ENCODE data around the gene HMOX2.

The HMOX2 gene

DNA sequence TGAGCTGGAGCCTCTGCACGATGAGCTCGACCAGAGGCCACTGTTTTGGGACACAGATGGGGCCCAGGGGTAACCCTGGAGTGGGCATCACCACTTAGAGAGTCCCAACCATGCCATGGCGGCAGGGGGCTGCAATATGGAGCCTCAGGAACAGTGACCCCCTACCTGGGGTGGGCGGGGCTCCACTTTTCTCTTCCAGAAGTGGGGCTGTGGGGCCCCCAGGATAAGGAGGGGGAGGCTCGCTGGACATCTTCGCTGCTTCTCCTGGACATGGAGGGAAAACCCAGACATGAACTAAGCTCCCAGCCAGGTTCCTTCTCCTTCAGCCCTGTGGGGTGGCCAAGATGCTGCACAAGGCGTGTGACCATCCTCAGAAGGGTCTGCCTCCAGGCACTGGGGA, 37.7 kb downstream of the HMOX2 start:
- Histone ChIP-seq H3K27ac (ENCODE audit: low read depth, low read length, severe bottlenecking) (no peak overlapping the region), H3K36me3 (ENCODE audit: control insufficient read depth, insufficient read depth, low read length) (peaks cover 56% of the 10 kb centered on the region), H3K4me1 (ENCODE audit: control insufficient read depth, insufficient read depth, low read length, poor library complexity, severe bottlenecking) (no peaks in the 10 kb centered on the region), H3K4me3 (ENCODE audit: extremely low read depth, insufficient read depth, low read length, poor library complexity, severe bottlenecking) (no peak overlapping the region), H3K9me3 (ENCODE audit: control insufficient read depth, low read length) (no peaks in the 10 kb centered on the region)
- 89 to 90% methylated on average over 4 to 5 of the region's 7 CpGs for WGBS, 2 experiments (ENCODE audit: insufficient coverage in 2 of 2)

DNA sequence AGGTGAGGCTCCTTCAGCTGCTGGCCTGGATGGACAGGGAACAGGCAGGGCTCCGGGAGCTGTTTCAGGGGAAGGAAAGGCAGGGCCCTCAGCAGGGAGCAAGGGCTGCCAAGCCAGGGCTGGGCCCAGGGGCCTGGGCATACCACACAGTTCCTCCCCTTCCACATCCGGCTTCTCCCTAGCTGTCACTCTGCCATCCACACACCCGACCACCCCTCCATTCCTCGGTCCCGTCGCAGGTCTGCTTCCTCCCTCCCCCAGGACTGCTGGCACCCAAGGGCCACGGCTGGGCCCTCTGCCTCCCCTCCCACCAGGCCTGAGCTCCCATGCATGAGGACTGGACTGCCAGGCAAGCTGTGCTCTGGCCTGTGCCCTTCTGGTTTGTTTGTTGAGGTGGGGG, 38.4 kb downstream of the HMOX2 start:
- H3K27ac ChIP-seq (ENCODE audit: low read depth, low read length, severe bottlenecking) = no peak overlapping the region
- no peaks in the 10 kb centered on the region for H3K9me3 ChIP-seq (ENCODE audit: control insufficient read depth, low read length)
- no peak overlapping the region for H3K4me3 ChIP-seq (ENCODE audit: extremely low read depth, insufficient read depth, low read length, poor library complexity, severe bottlenecking)
- 73 to 80% methylated on average over 2 of the region's 7 CpGs for WGBS, 2 experiments (ENCODE audit: insufficient coverage in 2 of 2)
- H3K4me1 ChIP-seq (ENCODE audit: control insufficient read depth, insufficient read depth, low read length, poor library complexity, severe bottlenecking) = no peaks in the 10 kb centered on the region
- H3K36me3 ChIP-seq (ENCODE audit: control insufficient read depth, insufficient read depth, low read length) = peaks cover 48% of the 10 kb centered on the region

DNA sequence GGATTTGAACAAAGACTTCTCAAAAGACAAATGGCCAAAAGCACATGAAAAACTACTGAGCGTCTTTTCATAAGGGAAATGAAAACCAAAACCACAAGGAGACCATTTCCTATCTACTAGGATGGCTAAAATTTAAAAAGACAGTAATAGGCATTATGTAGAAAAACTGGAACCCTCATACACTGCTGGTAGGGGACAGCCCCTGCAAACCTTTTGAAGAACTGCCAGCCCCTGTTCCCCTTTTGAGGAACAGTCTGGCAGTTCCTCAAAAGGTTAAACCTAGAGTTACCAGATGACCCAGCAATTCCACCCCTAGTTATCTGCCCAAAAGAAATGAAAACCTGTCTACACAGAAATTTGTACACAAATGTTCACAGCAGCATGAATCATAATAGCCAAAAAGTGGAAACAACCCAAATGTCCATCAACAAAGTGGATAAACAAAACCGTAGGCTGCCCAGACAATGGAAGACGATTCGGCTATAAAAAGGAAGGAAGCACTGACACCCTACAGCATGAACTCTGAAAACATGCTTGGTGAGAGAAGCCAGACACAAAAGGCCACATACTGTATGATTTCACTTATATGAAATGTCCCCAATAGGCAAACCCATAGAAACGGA, 39.5 kb downstream of the HMOX2 start:
- Histone ChIP-seq H3K27ac (ENCODE audit: low read depth, low read length, severe bottlenecking) (no peak overlapping the region), H3K9me3 (ENCODE audit: control insufficient read depth, low read length) (no peaks in the 10 kb centered on the region), H3K4me3 (ENCODE audit: extremely low read depth, insufficient read depth, low read length, poor library complexity, severe bottlenecking) (no peak overlapping the region), H3K4me1 (ENCODE audit: control insufficient read depth, insufficient read depth, low read length, poor library complexity, severe bottlenecking) (no peaks in the 10 kb centered on the region), H3K36me3 (ENCODE audit: control insufficient read depth, insufficient read depth, low read length) (peaks cover 38% of the 10 kb centered on the region)
- WGBS, 2 experiments (ENCODE audit: insufficient coverage in 2 of 2) = 100% methylated on average over 3 of the region's 5 CpGs

DNA sequence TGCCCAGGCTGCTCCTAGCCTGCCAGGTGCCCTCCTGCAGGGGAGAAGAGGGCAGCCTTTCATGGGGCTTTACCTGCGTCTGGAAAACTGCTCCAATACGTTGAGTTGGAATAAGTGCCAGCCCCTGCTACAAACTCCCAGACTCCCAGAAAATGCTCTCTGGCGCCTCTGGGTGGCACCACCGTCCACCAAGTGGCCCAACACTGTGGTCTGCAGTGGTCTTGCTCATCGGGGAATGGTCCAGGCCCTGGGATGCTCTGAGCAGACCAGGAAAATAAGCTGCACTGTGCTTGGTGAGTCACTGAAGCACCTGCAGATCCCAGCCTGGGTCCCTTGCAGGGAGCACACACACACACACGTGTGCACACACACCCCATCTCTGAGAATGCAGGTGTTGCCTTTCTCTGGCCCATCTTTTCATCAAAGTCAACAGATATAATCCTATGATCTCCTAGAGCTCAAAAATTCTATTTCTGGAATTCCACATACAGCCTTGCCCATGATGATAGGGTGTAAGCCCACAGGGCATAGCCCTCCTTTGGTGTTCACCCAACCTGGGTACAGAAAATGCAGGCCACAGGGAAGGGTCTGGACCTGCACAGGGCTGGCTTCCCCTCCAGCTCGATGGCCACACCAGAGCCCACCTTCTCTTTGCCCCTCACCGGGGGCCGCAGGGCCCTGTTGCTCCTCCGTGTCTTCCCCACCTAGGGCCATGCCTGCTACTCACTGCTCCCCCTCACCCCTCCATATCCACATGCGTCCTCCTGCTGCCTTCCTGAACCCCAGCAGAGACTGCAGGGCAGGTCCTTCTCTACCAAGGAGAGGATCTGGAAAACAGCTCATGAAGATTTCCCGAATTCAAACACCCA, 41.8 kb downstream of the HMOX2 start:
- no peaks in the 10 kb centered on the region for H3K9me3 ChIP-seq (ENCODE audit: control insufficient read depth, low read length)
- no peak overlapping the region for H3K4me3 ChIP-seq (ENCODE audit: extremely low read depth, insufficient read depth, low read length, poor library complexity, severe bottlenecking)
- no peak overlapping the region for H3K27ac ChIP-seq (ENCODE audit: low read depth, low read length, severe bottlenecking)
- H3K36me3 ChIP-seq (ENCODE audit: control insufficient read depth, insufficient read depth, low read length) = peaks cover 15% of the 10 kb centered on the region
- peaks cover 6% of the 10 kb centered on the region for H3K4me1 ChIP-seq (ENCODE audit: control insufficient read depth, insufficient read depth, low read length, poor library complexity, severe bottlenecking)
- WGBS, 2 experiments (ENCODE audit: insufficient coverage in 2 of 2) = 57 to 62% methylated on average over 11 of the region's 12 CpGs

DNA sequence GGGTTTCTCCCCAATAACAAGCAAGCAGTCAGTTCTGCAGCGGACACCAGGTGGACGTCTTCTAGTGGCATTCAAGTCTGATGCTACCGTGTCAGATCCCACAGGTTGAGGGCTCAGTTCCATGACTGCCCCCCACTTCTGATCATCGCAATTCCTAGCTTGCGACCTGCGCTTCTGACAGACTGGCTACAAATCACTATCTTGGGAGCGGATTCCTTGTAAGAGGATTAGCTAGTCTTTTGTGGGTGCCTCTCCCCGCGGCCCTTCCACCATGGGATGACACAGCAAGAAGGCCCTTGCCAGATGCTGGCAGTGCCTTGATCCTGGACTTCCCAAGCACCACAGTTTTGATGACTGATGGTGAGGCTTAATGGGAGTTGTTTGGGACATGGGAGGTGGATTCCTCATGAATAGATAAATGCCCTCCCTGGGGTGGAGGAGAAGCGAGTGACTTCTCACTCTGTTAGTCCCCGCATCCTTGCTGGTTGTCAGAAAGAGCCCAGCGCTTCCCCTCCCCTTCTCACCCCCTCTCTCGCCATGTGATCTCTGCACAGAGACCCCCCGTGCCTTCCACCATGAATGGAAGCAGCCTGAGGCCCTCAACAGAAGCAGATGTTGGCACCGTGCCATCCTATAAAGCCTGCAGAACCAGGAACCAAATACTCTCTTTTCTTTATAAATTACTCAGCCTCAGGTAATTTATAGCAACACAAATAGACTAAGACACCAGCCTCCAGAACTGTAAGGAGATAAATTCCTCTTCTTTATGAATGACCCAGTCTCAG, 43.3 kb downstream of the HMOX2 start:
- Histone ChIP-seq H3K4me1 (ENCODE audit: control insufficient read depth, insufficient read depth, low read length, poor library complexity, severe bottlenecking) (peaks cover 11% of the 10 kb centered on the region), H3K9me3 (ENCODE audit: control insufficient read depth, low read length) (no peaks in the 10 kb centered on the region), H3K4me3 (ENCODE audit: extremely low read depth, insufficient read depth, low read length, poor library complexity, severe bottlenecking) (no peak overlapping the region), H3K27ac (ENCODE audit: low read depth, low read length, severe bottlenecking) (no peak overlapping the region), H3K36me3 (ENCODE audit: control insufficient read depth, insufficient read depth, low read length) (peaks cover 4% of the 10 kb centered on the region)
- WGBS, 2 experiments (ENCODE audit: insufficient coverage in 2 of 2) = 81 to 85% methylated on average over 9 to 14 of the region's 15 CpGs

- peaks cover 4% of the 10 kb centered on the region for H3K36me3 ChIP-seq (ENCODE audit: control insufficient read depth, insufficient read depth, low read length)
- H3K9me3 ChIP-seq (ENCODE audit: control insufficient read depth, low read length) = no peaks in the 10 kb centered on the region
- no peak overlapping the region for H3K4me3 ChIP-seq (ENCODE audit: extremely low read depth, insufficient read depth, low read length, poor library complexity, severe bottlenecking)
- H3K4me1 ChIP-seq (ENCODE audit: control insufficient read depth, insufficient read depth, low read length, poor library complexity, severe bottlenecking) = peaks cover 11% of the 10 kb centered on the region
- no peak overlapping the region for H3K27ac ChIP-seq (ENCODE audit: low read depth, low read length, severe bottlenecking)
- WGBS, 2 experiments (ENCODE audit: insufficient coverage in 2 of 2) = 92 to 93% methylated on average over 6 to 7 of the region's 7 CpGs
These were observed 44.7 kb downstream of the HMOX2 start for GRCh38 chr16:4520913-4521312.

GRCh38 chr16:4522051-4522581, 45.9 kb downstream of the HMOX2 start:
- WGBS, 2 experiments (ENCODE audit: insufficient coverage in 2 of 2) = 76 to 78% methylated on average over 8 of the region's 8 CpGs
- H3K4me3 ChIP-seq (ENCODE audit: extremely low read depth, insufficient read depth, low read length, poor library complexity, severe bottlenecking) = no peak overlapping the region
- H3K27ac ChIP-seq (ENCODE audit: low read depth, low read length, severe bottlenecking) = no peak overlapping the region
- peaks cover 11% of the 10 kb centered on the region for H3K4me1 ChIP-seq (ENCODE audit: control insufficient read depth, insufficient read depth, low read length, poor library complexity, severe bottlenecking)
- no peaks in the 10 kb centered on the region for H3K36me3 ChIP-seq (ENCODE audit: control insufficient read depth, insufficient read depth, low read length)
- no peaks in the 10 kb centered on the region for H3K9me3 ChIP-seq (ENCODE audit: control insufficient read depth, low read length)

GRCh38 chr16:4523686-4524085, 47.5 kb downstream of the HMOX2 start:
- peaks cover 15% of the 10 kb centered on the region for H3K4me1 ChIP-seq (ENCODE audit: control insufficient read depth, insufficient read depth, low read length, poor library complexity, severe bottlenecking)
- no peak overlapping the region for H3K27ac ChIP-seq (ENCODE audit: low read depth, low read length, severe bottlenecking)
- H3K9me3 ChIP-seq (ENCODE audit: control insufficient read depth, low read length) = no peaks in the 10 kb centered on the region
- WGBS, 2 experiments (ENCODE audit: insufficient coverage in 2 of 2) = 97 to 100% methylated on average over 3 to 4 of the region's 4 CpGs
- H3K36me3 ChIP-seq (ENCODE audit: control insufficient read depth, insufficient read depth, low read length) = no peaks in the 10 kb centered on the region
- no peak overlapping the region for H3K4me3 ChIP-seq (ENCODE audit: extremely low read depth, insufficient read depth, low read length, poor library complexity, severe bottlenecking)

- Histone ChIP-seq H3K9me3 (ENCODE audit: control insufficient read depth, low read length) (no peaks in the 10 kb centered on the region), H3K4me1 (ENCODE audit: control insufficient read depth, insufficient read depth, low read length, poor library complexity, severe bottlenecking) (peaks cover 17% of the 10 kb centered on the region), H3K4me3 (ENCODE audit: extremely low read depth, insufficient read depth, low read length, poor library complexity, severe bottlenecking) (no peak overlapping the region), H3K36me3 (ENCODE audit: control insufficient read depth, insufficient read depth, low read length) (no peaks in the 10 kb centered on the region), H3K27ac (ENCODE audit: low read depth, low read length, severe bottlenecking) (no peak overlapping the region)
These were observed 48.4 kb downstream of the HMOX2 start for GRCh38 chr16:4524571-4524970.

DNA sequence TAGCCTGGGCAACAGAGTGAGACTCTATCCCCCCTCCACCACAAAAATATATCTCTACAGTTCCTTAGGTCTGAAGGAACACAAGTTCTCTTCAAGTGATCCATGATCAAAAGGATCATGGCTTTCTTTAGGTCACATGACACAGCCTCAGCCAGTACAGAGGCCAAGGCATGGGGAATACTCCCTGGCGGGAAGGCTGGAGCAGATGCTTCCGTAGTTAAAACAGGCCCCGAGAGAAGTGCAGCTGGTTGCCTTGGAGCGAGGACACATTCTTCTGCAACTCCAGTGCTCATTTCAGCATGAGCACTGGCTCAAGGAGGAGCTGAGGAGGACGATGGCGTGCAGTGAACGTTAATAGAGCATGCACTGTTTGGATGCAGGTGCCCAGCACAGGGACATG, 48.9 kb downstream of the HMOX2 start:
- Histone ChIP-seq H3K27ac (ENCODE audit: low read depth, low read length, severe bottlenecking) (no peak overlapping the region), H3K9me3 (ENCODE audit: control insufficient read depth, low read length) (no peaks in the 10 kb centered on the region), H3K4me1 (ENCODE audit: control insufficient read depth, insufficient read depth, low read length, poor library complexity, severe bottlenecking) (peaks cover 22% of the 10 kb centered on the region), H3K36me3 (ENCODE audit: control insufficient read depth, insufficient read depth, low read length) (no peaks in the 10 kb centered on the region), H3K4me3 (ENCODE audit: extremely low read depth, insufficient read depth, low read length, poor library complexity, severe bottlenecking) (no peak overlapping the region)
- WGBS, 2 experiments (ENCODE audit: insufficient coverage in 2 of 2) = 87 to 89% methylated on average over 4 to 7 of the region's 7 CpGs
